Activated CD4-positive, alpha-beta T cell treated with anti-CD3 and anti-CD28 coated beads, Interleukin-2, Interleukin-6, amounts not matched to agents 100 ng/mL and 50 ng/mL, durations not matched to agents 16 hours and 8 hours (primary cell): ENCODE data around the gene SNED1.

Experiments
- DNase-seq: peaks from one replicate; pipeline ENCODE4 v3.0.0-alpha.2; 2020

Gene SNED1

DNA sequence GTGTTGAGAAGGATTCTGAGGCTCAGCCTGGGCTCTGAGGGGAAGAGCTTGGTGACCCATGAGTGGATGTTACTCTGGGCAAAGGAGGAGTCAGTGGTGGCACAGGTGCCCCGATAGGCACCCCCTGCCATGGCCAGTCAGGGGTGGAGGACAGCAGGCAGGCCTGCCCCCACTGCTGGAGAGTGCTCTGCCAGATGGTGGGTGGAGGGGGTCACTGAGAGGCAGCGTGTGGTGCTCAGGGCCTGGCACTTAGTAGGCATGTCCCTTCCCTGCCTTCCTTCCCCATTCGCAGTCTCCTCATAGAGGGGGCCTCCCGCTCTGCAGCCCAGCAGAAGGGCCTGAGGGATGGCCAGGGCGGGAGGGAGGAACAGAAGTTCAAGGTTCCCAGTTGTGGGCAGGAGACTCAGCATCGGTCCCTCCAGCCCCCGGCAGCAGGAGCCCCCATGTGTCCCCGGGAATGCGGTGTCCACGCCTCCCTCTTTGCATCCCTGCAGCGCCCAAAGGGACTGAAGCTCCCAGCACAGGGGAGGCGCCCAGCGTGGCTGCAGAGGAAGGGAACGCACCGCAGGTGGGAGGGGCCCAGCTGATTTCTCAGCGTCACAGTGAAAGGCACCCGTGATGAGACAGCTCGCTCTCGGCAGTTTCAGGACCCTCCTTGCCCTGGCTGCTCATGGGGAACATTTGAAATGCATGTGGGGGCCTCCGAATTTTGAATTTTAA lies 5.7 kb upstream of the SNED1 start:
- DNase-seq, result no peak

DNA sequence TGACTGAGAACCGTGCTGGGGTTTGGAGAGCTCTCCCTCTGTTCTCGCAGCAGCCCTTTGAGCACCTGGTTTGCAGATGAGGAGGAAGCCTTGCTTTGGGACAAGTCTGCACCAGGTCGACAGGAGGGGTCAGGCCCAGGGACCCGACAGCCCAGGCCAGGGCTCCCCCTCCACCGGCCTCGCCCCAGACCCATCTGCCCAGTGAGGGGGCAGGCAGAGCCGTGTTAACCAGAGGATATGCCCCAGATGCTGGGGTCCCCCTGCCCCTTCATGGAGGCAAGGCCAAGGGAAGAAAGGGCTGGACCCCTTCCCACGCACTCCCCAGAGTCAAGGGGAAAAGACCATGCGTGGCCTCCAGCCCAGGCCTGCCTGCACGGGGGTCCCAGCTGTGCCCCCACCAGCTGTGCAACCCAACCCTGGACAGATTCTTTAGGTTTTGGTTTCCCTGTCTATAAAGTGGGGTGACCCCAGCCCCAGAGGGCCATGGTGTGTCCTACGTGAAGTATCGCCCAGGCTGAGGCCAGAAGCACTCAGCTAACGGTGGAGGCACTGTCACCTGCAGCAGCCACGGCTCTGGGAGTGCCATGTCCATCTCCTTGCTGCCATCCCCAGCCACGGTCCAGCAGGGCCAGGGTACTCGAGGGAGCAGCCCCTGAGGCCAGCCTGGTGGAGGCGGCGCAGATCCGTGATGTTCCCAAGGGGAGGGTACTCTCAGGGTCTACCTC lies 4.8 kb upstream of the SNED1 start:
- DNase-seq, result no peak

DNA sequence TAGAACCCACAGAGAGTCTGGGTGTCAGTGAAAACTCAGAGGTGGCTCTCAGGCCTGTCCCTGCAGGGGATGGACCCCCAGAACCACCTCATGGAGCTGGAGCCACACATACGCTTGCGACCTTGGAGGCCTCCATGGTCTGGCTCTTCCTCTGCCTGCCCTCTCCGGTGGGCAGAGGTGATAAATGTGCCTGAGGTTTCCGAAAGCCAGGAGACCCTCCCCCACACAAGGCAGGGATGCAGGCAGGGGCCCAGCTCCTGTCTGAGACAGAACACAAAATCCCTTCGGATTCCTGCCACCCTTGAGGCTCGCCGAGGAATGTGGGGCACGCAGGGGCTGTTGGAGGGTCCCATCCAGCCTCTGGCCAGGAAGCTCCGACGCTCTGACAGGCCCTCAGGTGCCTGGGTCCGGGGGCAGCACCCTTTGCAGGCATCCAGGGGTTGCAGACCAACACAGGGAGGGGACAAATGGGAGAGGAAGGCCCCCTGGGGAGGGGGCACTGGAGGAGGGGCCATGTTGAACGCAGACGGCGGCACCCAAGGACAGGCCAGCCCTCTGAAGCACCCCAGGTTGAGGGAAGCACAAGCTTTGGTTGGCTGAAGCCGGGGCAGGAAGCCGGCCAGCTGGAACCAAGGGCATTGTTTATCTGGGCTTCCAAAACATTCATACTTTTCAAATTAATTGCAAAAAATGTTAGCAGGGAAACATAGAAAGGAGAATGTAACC lies 4.1 kb upstream of the SNED1 start:
- no peak for DNase-seq

DNA sequence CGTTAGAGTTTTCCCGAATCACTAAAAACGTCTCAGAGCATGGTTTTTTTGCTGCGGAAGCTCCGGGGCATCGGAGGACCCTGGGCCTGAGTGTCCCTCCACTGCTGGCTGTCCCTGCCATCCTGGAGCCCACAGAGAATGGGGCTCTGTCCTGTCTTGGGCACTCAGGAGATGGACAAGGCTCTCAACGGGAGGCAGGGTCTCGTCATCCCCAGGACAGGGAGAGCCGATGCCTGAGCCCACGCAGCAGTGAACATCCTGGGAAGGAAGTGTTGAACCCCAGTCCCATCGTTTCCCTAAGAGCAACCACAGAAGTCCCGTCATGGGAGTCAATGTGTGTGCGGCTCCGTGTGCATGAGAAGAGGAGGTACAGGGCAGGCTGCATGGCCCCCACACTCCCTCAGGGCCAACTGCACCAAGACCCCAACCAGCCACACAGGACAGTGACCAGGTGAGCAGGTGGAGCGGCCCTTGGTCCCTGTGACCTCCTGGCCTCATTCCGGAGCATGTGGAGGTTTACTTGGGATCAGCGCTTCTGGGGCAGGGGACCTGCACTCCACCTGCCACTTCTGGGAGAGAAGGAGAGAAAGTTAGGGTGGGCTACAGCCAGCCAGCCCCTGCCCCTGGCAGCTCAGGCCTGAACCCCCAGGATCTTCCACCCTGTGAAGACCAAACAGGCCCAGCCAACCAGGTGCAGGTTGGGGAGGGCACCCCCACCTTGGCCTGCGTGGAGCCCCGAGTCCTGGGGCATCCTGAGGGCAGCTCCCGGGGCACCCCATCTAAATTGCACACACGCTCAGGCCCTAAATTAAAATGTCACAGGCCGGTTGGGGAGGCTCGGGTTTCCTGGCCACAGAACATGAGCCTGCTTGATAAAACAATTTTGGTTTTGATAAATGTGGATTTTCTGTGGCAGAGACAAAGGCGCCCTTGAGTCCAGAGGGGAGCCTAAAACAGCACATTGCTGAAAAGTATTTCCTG lies 3.1 kb upstream of the SNED1 start:
- no peak for DNase-seq

DNA sequence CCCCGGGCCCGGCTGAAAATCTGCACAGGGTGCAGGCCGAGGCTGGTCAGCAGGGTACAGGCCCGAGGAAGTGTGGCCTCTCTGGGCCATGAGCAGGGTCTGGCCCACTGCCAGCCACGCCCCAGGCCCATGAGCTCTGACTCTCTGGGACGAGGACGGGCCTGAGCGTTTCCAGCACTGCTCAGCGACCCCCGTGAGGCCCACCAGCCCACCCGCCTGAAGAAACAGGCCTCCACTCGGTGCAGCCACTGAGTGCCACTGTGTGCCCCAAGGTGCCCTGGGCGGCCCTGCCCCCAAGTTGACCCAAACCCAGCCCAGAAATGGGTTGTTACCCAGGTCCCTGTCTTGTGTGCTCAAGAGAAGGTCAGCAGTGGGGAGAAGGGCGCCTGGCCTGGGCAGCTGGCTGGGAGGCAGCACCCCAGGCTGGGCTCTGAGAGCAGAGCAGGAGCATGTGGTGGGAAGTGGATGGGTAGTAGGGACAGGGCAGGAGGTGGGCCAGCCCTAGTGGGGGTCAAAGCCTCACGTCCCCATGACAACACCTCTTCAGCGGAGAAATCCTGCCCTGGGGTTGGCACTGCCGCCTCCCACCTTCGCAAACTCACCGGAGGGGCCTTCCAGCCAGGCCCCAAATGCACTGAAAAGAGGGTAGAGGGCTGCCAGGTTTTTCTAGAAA lies 2.1 kb upstream of the SNED1 start:
- DNase-seq, result no peak

DNA sequence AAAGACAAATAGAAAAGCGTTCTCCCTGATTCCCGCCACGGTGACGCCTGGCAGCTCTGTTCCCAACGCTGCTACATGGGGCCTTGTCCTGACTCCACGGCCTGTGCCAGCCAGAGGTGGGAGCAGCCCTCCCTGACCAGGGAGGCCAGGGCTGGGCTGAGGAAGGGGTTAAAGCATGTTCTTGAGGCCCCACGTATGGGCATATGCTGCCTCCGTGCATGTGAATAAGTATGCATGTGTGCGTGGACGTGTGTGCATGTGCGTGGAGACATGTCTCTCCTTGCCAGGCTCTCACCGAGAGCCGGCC lies 1.6 kb upstream of the SNED1 start:
- DNase-seq, result no peak

DNA sequence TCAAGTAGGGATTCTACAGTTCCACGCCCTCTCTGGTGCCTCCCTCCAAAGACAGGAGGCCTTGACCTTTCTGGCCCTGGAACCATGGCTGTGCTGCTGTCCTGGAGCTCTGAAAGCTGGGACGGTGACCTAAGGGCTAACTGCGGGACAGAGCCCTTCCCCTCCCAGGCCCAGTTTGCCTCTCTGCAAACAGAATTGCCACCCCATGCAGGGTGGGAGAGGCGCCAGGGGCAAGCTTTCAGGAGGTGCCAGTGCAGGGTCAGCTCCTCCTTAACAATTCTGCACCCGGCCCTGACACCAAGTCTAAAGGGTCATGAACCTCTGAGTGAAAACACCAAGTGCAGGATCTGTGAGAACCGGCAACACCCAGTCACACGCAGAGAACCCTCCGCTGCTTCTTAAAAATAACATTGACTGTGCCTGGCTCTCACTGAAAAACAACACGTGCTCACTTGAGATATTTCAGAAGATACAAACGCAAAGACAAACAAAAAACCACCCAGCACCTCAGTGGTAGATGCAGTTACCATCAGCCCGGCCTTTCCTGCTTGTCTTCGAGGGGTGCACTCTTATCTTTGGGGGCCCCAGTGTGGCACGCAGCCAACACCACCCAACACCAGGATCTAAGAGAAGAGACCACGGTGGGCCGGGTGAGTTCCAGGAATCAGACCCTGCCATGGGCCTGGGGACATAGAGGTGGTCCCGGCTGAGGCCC lies 1.1 kb upstream of the SNED1 start:
- no peak for DNase-seq

DNA sequence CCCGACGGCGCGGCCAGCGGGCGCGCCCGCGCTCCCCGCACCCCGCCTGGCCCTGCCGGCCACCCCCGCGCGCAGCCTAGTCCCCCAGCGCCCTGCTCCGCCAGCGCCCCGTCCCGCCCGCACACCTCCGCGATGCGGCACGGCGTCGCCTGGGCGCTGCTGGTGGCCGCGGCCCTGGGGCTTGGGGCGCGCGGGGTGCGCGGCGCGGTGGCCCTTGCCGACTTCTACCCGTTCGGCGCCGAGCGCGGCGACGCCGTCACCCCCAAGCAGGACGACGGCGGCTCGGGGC lies 232 bp downstream of the SNED1 start:
- DNase-seq, result no peak

DNA sequence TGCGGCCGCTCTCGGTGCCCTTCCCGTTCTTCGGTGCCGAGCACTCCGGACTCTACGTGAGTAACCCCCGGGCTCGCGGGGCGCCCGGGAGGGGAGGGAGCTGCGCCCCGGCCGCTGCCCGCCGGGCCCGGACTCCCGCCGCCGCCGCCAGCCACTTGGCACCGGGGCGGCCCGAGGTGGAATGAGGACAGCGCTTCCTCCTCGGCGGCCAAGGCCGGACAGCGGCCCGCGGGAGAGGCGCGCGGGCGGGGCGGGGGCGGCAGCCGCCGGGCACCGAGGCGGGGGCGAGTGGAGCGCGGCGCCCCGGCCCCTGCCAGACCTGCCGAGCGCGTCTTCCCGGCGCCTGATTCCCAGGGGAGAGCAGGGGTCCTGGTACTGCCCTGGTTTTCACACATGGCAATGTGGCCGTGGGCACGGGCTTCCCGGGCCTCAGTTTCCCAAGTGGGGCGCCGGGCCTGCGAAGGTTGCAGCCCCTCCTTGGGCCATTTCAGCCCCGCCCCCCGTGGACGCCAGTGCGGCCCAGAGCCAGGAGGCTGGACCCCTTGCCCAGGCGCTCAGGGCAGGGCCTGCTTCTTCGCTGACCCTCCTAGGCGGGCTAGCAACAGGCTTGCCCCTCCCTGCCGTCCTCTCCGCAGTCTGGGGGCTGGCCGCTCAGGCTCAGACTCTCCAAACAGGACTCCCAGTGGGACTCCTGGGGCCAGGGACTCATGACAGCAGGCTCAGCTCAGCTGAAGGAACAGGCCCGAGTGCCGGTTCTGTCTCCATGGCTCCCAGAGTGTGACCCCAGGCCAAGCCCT lies 775 bp downstream of the SNED1 start:
- DNase-seq, result no peak

DNA sequence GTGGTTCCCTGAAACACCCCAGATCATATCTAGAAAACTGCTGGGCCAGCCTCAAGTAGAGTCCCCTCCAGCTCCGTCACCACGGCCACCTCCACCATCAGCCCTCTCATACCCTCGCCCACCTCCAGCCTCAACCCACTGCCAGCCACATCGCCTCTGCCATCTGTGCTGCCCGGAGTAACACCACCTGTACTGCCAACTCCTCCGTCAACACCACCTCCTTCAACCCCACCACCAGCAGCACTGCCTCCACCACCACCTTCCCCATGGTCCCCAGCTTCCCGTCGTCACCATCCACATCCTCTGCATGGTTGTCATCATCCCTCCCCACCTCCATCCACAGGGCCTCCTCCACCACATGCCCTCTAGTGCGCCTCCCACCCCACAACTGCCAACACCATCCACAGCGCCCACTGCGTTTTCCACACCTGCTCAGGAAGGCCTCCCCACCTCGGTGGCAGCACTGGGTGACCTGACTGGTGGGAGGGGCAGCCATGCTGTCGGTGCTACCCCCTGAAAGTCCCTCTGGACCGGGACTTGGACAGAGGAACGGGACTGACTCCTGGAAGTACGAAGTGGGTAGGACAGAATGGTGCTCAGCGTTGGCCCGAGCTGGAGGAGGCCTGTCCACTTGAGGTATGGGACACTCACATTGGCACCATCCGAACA lies 1.6 kb downstream of the SNED1 start:
- no peak for DNase-seq

DNA sequence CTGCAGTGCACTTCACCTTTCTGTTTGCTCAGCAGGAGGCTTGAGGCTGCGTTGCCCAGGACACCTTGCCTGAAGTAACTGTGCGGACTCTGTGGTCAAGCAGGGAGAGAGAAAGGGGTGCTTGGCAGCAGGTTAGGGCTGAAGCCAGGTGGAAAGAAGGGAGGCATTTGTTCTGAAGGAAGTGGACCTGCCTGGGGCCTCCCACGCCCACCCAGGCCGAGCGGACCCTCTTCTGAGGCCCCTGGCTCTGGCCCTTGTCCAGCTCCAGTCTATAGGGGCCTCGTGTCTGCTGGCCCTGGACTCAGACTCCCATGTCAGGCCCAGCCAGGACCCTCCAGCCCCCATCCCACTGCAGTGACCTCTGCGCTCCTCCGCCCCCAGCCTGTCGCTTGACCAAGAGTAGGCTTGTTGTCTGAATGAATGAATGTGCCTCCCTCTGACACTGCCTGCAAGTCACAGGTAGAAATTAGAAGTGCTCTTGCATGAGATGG lies 2.5 kb downstream of the SNED1 start:
- no peak for DNase-seq

DNA sequence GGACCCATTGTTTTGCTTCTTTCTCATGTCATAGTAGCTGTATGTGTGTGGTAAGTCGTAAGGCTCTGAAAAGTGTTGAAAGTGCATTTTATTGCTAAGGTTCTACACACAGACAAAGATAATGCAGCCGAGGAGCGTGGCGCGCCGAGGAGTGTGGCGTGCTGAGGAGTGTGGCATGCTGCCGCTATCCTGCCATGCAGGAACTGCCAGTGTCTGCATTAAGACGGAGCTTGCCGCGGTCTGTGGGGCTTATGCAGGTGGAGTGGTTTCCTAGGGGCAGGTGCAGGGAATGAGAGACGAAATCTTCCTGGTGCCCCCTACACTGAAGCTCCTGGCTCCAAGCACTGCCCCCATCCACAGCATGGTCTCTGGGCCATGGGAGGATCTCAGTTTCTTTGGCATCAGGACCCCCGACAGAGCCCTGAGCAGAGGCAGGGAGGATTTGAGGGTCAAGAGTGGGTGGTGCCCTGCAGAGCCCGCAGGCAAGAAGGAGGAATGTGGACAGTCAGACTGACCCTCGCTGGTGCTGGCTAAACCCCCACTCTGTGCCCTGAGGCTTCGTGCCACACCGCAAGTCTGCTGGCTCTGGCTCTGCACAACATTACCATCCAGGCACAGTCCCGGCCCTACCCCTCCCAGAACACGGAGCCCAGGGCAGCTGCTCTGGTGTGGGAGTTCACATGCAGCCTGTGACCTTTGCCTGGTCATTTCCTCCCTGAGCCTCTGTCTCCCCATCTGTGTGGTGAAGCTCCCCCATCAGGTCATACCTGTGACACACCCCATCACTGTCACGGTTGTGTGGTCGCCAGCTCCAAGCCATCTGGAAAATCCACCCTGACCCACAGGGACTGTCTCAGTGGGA lies 3.2 kb downstream of the SNED1 start:
- DNase-seq, result no peak

DNA sequence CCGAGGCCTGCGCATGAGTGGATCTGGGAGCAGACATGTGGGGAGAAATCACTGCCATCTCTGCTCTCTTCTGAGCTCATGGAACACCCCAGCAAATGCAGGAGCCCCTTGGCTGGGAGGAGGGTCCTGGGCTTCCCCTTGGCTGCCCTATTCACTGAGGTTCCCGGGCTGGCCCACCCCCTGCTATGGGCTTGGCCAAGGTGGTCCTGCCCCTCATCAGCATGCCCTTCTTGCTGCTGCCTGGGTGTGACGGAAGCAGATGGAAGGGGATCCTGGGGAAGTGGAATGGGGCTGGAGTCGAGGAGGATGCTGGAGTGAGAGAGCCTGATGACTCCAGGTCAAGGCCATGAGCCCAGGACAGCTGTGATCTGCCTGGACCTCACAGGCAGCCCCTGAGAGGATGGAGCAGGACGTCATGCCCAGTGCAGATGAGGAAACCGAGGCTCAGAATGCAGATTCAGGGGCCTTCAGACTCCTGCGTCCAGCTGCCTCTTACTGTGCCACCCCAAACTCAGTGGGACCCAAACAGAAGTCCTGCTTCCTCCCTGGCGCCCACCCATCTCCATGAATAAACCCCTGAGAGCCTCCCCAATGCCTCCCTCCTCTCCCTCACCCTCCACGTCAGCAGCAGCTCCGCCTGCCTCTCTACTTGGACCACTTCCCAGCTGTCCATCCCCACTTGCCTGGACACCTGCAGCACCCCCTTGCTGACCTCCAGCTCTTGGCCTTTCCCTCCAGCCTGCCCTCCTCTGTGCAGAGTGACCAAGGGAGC lies 4.0 kb downstream of the SNED1 start:
- DNase-seq, result no peak

DNA sequence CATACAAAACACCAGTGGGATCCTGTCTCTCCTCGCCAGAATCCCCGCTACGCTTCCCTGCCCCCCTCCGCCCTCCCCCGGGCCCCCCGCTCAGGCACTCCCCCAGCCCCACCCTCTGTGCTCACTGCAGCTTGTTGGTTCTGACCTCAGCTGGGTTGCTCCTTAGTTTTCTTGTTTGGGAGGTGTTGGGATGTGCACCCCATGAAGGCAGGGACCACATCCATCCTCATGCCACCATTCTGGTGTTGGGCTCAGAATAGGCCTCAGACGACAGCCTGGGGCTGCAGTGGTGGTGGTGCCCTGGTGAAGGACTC lies 4.6 kb downstream of the SNED1 start:
- DNase-seq, result no peak

DNA sequence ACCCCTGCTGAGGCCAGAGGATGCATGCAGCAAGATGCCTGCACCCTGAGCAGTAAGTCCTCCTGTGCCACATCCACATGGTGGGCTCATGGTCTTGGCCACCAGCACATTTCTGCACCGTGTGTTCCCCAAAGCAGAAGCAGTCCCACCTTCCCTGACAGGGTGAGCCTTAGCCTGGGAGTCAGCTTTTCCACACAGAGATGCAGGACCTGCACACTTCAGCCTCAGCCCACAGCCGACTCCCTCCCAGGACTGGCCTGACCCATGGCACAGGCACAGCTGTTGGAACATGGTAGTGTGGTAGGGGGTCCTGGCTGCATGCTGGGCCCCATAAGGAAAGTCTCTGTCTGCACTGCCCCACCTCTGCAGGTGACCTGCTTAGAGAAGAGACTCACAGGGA lies 5.0 kb downstream of the SNED1 start:
- no peak for DNase-seq

DNA sequence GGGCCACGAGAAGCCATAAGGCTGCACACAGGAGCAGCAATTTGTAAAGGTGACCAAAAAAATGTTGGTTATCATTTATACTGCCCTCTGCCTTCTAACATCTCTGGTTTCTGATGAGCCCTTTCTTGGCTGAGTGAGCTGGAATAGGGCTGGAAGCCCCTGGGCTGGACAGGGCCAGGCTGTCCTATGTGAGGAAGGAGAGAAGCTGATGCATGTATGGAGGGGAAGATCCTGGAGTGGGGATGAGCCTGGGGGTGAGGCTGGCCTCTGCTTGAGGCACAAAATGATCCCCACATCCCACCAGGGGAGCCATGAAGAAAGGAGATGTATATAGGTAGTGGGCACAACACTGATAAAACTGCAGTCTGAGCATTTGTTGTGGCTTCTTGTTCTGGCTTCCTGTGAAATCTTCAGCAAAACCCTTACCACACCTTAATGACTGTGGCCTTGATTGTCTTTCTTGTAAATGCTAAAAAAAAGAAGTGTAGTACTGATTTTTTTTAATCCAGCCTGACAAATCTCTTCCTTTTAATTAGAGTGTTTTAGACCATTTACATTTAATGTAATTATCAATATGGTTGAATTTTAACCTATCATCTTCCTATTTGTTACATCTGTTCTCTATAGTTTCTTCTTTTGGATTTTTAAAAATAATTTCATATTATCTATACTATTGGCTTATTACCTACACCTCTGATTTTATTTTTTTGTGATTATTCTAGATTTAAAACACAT lies 5.6 kb downstream of the SNED1 start:
- DNase-seq, result no peak

DNA sequence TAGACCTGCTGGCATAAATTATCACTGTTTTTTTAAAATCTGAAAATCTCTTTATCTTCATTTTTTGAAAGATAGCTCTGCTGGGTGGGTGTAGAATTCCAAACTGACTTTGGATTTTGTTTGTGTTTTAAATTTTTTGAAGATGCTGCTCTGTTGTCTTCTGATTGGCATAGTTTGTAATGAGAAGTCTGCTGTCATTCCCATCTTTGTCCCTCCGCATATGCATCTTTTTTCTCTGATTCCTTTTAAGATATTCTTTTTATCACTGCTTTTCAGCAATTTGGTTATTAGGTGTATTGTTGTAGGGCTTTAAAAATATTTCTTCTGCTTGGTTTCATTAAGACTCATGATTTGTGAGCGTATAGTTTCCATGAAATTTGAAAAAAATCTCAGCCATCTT lies 7.2 kb downstream of the SNED1 start:
- DNase-seq, result no peak

DNA sequence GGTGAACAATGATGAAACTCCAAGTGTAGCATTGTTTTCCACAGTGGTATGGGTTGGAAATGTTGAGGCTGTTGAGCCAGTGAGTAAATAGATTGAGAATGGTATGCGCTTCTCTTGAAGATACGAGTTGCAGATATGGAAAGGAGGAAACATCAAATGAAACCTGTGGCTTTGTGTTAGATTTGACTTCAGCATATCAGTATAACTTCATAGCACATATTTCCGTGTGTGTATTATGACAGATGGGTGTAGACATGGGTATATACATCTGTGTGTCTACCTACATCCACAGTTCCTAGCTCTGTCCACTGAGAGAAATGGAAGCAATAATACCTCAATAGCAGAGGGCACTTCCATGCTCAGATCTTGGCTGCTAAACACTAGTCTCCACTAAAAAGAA lies 8.0 kb downstream of the SNED1 start:
- DNase-seq, result no peak
